GM23338 (cell line): ENCODE data around the gene MED17. TPM values are rescaled to one million over a fixed set of nuclear protein-coding genes. Genes with fewer than 3 reads are reported as not detected.
A peak's percentile ranks its signal among the peaks of the same experiment; 100 is the strongest.
"Not testable (repeated sequence)": the region's sequence is repeated elsewhere in the genome, so short reads cannot be mapped to it uniquely, and the experiment has no call there.

Experiments
- ATAC-seq: fragments of 200-7000 bp; cut with Tn5 transposase; 3 replicates; pipeline ENCODE4 v1.9.1; 2020
- DNase-seq: peaks from one replicate; pipeline ENCODE4 v3.0.0-alpha.2; 2015; ENCODE audit warnings: low spot score
- H2AFZ ChIP-seq: fragments of 200-600 bp; sonication (generic); 2 replicates; pipeline ENCODE4 v1.8.0; 2016; ENCODE audit warnings: antibody characterized with exemption, mild to moderate bottlenecking, moderate library complexity
- H3F3A ChIP-seq: fragments of 200-600 bp; sonication (generic); replicated peaks from 2 replicates; pipeline ENCODE4 v1.8.0; 2017; ENCODE audit warnings: antibody characterized with exemption, mixed run types, low read depth
- H3K27ac ChIP-seq: fragments of 200-600 bp; sonication (generic); 2 replicates; pipeline ENCODE4 v1.6.1; 2016; ENCODE audit warnings: low read depth
- H3K27me3 ChIP-seq: fragments of 200-600 bp; sonication (generic); 2 replicates; pipeline ENCODE4 v1.8.0; 2016; ENCODE audit warnings: mild to moderate bottlenecking, mixed run types, moderate library complexity; ENCODE audit not compliant: insufficient read depth
- H3K36me3 ChIP-seq: fragments of 200-600 bp; sonication (generic); 2 replicates; pipeline ENCODE4 v1.8.0; 2016; ENCODE audit warnings: mild to moderate bottlenecking; ENCODE audit not compliant: insufficient read depth
- H3K4me1 ChIP-seq: fragments of 200-600 bp; sonication (generic); 2 replicates; pipeline ENCODE4 v1.8.0; 2016; ENCODE audit warnings: mild to moderate bottlenecking, moderate library complexity; ENCODE audit not compliant: insufficient read depth
- H3K4me2 ChIP-seq: fragments of 200-600 bp; sonication (generic); 2 replicates; pipeline ENCODE4 v1.7.1; 2017; ENCODE audit warnings: mixed run types
- H3K4me3 ChIP-seq: fragments of 200-600 bp; sonication (generic); 2 replicates; pipeline ENCODE4 v1.6.1; 2016; ENCODE audit warnings: mixed run types
- H3K79me2 ChIP-seq: fragments of 200-600 bp; sonication (generic); replicated peaks from 2 replicates; pipeline ENCODE4 v1.8.0; 2017; ENCODE audit warnings: mild to moderate bottlenecking; ENCODE audit not compliant: insufficient read depth
- H3K9me2 ChIP-seq: fragments of 200-600 bp; sonication (generic); 2 replicates; pipeline ENCODE4 v1.8.0; 2017; ENCODE audit not compliant: insufficient read depth
- H4K20me1 ChIP-seq: fragments of 200-600 bp; sonication (generic); replicated peaks from 2 replicates; pipeline ENCODE4 v1.8.0; 2017; ENCODE audit warnings: mild to moderate bottlenecking; ENCODE audit not compliant: insufficient read depth
- H3K27ac Mint-ChIP-seq: 2 replicates; pipeline ENCODE4 v1.8.0; 2020; ENCODE audit warnings: inconsistent platforms, mild to moderate bottlenecking, moderate library complexity, mixed read lengths
- H3K27me3 Mint-ChIP-seq: 3 replicates; pipeline ENCODE4 v1.8.0; 2022; ENCODE audit warnings: low read depth, mild to moderate bottlenecking, moderate library complexity, mixed read lengths, inconsistent platforms; ENCODE audit not compliant: insufficient read depth, poor library complexity
- H3K36me3 Mint-ChIP-seq: 3 replicates; pipeline ENCODE4 v1.8.0; 2021; ENCODE audit warnings: low read depth, mild to moderate bottlenecking, inconsistent platforms, moderate library complexity, mixed read lengths
- H3K4me1 Mint-ChIP-seq: 3 replicates; pipeline ENCODE4 v1.8.0; 2020; ENCODE audit warnings: mild to moderate bottlenecking, inconsistent platforms, mixed read lengths
- H3K4me3 Mint-ChIP-seq: 3 replicates; pipeline ENCODE4 v1.8.0; 2021; ENCODE audit warnings: moderate library complexity, mild to moderate bottlenecking, inconsistent platforms, mixed read lengths
- H3K9me3 Mint-ChIP-seq: 3 replicates; pipeline ENCODE4 v1.8.0; 2020; ENCODE audit warnings: moderate library complexity, mild to moderate bottlenecking, inconsistent platforms, mixed read lengths
- CREB1 ChIP-seq: fragments of 250-450 bp; sonication (Bioruptor Pico); IDR thresholded peaks from 2 replicates; pipeline ENCODE4 v1.5.0; 2020; ENCODE audit warnings: low read depth, mild to moderate bottlenecking, moderate library complexity
- EZH2phosphoT487 ChIP-seq: fragments of 200-600 bp; sonication (generic); IDR thresholded peaks from one replicate; pipeline ENCODE4 v1.8.1; 2018; ENCODE audit warnings: antibody characterized with exemption; ENCODE audit not compliant: unreplicated experiment
- JUNB ChIP-seq: IDR thresholded peaks from one replicate; pipeline ENCODE4 v1.6.1; 2016; ENCODE audit warnings: antibody characterized with exemption; ENCODE audit not compliant: unreplicated experiment
- STAT1 ChIP-seq: IDR thresholded peaks from one replicate; pipeline ENCODE4 v1.6.1; 2016; ENCODE audit warnings: antibody characterized with exemption; ENCODE audit not compliant: unreplicated experiment
- ZNF331 ChIP-seq: fragments of 250-450 bp; sonication (Bioruptor Pico); IDR thresholded peaks from 2 replicates; pipeline ENCODE4 v1.5.0; 2020; ENCODE audit warnings: low read depth, mild to moderate bottlenecking, moderate library complexity
- polyA plus RNA-seq: library from polyadenylated mRNA; unstranded; fragments of >200 nt; fragmentation: Nextera tagmentation; extraction: Ambion mirVana; gene quantifications from 2 replicates; pipeline ENCODE4 v1.2.1, GENCODE V29; 2016
- total RNA-seq: library from RNA; depleted of rRNA; stranded (reverse); fragments of >200 nt; shearing (Covaris generic); gene quantifications from 2 replicates; pipeline ENCODE4 v1.2.3, GENCODE V29; 2014
- TF ChIP-seq, protein P1 (sequence below): fragments of 250-450 bp; sonication (Bioruptor Pico); IDR thresholded peaks from 2 replicates; pipeline ENCODE4 v1.5.0; 2020; ENCODE audit warnings: mild to moderate bottlenecking, moderate library complexity

MED17 gene
- total and polyA plus RNA-seq, 2 experiments from 2014 or later: 19.1 to 31.2 TPM

DNA sequence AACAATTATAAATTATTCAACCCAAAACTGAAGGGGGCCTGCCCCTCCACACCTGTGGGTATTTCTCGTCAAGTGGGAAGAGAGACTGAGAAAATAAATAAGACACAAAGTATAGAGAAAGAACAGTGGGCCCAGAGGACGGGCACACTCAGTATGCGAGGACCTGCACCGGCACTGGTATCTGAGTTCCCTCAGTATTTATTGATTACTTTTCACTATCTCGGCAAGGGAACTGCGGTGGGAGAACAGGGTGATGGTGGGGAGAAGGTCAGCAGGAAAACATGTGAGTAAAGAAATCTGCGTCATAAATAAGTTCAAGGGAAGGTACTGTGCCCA is 39.4 kb upstream of the MED17 start (continued):
- TF ChIP-seq, protein P1, sequence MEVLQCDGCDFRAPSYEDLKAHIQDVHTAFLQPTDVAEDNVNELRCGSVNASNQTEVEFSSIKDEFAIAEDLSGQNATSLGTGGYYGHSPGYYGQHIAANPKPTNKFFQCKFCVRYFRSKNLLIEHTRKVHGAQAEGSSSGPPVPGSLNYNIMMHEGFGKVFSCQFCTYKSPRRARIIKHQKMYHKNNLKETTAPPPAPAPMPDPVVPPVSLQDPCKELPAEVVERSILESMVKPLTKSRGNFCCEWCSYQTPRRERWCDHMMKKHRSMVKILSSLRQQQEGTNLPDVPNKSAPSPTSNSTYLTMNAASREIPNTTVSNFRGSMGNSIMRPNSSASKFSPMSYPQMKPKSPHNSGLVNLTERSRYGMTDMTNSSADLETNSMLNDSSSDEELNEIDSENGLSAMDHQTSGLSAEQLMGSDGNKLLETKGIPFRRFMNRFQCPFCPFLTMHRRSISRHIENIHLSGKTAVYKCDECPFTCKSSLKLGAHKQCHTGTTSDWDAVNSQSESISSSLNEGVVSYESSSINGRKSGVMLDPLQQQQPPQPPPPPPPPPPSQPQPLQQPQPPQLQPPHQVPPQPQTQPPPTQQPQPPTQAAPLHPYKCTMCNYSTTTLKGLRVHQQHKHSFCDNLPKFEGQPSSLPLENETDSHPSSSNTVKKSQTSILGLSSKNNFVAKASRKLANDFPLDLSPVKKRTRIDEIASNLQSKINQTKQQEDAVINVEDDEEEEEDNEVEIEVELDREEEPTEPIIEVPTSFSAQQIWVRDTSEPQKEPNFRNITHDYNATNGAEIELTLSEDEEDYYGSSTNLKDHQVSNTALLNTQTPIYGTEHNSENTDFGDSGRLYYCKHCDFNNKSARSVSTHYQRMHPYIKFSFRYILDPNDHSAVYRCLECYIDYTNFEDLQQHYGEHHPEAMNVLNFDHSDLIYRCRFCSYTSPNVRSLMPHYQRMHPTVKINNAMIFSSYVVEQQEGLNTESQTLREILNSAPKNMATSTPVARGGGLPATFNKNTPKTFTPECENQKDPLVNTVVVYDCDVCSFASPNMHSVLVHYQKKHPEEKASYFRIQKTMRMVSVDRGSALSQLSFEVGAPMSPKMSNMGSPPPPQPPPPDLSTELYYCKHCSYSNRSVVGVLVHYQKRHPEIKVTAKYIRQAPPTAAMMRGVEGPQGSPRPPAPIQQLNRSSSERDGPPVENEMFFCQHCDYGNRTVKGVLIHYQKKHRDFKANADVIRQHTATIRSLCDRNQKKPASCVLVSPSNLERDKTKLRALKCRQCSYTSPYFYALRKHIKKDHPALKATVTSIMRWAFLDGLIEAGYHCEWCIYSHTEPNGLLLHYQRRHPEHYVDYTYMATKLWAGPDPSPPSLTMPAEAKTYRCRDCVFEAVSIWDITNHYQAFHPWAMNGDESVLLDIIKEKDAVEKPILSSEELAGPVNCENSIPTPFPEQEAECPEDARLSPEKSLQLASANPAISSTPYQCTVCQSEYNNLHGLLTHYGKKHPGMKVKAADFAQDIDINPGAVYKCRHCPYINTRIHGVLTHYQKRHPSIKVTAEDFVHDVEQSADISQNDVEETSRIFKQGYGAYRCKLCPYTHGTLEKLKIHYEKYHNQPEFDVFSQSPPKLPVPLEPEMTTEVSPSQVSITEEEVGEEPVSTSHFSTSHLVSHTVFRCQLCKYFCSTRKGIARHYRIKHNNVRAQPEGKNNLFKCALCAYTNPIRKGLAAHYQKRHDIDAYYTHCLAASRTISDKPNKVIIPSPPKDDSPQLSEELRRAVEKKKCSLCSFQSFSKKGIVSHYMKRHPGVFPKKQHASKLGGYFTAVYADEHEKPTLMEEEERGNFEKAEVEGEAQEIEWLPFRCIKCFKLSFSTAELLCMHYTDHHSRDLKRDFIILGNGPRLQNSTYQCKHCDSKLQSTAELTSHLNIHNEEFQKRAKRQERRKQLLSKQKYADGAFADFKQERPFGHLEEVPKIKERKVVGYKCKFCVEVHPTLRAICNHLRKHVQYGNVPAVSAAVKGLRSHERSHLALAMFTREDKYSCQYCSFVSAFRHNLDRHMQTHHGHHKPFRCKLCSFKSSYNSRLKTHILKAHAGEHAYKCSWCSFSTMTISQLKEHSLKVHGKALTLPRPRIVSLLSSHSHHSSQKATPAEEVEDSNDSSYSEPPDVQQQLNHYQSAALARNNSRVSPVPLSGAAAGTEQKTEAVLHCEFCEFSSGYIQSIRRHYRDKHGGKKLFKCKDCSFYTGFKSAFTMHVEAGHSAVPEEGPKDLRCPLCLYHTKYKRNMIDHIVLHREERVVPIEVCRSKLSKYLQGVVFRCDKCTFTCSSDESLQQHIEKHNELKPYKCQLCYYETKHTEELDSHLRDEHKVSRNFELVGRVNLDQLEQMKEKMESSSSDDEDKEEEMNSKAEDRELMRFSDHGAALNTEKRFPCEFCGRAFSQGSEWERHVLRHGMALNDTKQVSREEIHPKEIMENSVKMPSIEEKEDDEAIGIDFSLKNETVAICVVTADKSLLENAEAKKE (CRISPR knock-in tag): no peak
- TF ChIP-seq CREB1: no peak

DNA sequence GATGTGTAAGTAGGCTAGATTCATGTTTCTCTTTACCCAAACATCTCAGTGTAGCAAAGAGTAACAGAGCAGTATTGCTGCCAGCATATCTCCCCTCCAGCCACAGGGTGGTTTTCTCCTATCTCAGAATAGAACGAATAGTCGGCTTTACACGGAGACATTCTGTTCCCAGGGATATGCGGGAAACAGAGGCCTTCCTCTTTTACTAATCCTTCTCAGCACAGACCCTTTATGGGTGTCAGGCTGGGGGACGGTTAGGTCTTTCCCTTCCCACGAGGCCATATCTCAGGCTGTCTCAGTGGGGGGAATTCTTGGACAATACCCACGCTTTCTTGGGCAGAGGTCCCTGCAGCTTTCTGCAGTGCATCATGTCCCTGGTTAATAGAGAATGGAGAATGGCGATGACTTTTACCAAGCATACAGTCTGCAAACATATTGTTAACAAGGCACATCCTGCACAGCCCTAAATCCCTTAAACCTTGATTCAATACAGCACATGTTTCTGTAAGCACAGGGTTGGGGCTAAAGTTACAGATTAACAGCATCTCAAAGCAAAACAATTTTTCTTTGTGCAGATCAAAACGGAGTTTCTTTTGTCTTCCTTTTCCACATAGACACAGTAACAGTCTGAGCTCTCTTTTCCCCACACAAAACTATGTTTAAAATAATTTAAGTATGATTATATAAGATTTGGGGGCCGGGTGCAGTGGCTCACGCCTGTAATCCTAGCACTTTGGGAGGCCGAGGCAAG is 38.9 kb upstream of the MED17 start:
- H2AFZ ChIP-seq, H3K36me3 ChIP-seq, H3K4me2 ChIP-seq, H3K27me3 ChIP-seq, H3K9me3 Mint-ChIP-seq, H3F3A ChIP-seq, H3K4me1 ChIP-seq, H3K4me3 ChIP-seq, ATAC-seq, H3K4me3 Mint-ChIP-seq, H3K9me2 ChIP-seq, H4K20me1 ChIP-seq: not testable (repeated sequence)
- Histone ChIP-seq H3K79me2 (peaks cover 43% of the 10 kb centered on the region), H3K27ac (peak overlapping the region; percentile 34; the same call in 1 of the 2 replicates)
- peaks cover 13% of the 10 kb centered on the region for H3K36me3 Mint-ChIP-seq
- H3K27ac Mint-ChIP-seq: peak overlapping the region; percentile 23; the same call in 1 of the 2 replicates
- H3K4me1 Mint-ChIP-seq: peaks cover 10% of the 10 kb centered on the region
- peak; percentile 37 for DNase-seq
- H3K27me3 Mint-ChIP-seq: peaks cover 10% of the 10 kb centered on the region

- ATAC-seq: no peak
- H3K36me3 Mint-ChIP-seq: peaks cover 3% of the 10 kb centered on the region
- TF ChIP-seq EZH2phosphoT487 (no peak), ZNF331 (CRISPR knock-in tag) (no peak), STAT1 (no peak), JUNB (no peak)
Measured at GRCh38 chr11:93746101-93746500, 38.0 kb upstream of the MED17 start.

More at GRCh38 chr11:93746101-93746500, 38.0 kb upstream of the MED17 start:
- H3K9me2 ChIP-seq: no peaks in the 10 kb centered on the region
- H3K4me2 ChIP-seq: no peak overlapping the region
- no peaks in the 10 kb centered on the region for H3F3A ChIP-seq
- no peak overlapping the region for H3K27ac ChIP-seq
- DNase-seq: no peak
- no peaks in the 10 kb centered on the region for H3K36me3 ChIP-seq
- Mint-ChIP-seq H3K27me3 (peaks cover 4% of the 10 kb centered on the region), H3K9me3 (no peaks in the 10 kb centered on the region; the same call in 2 of the 3 replicates), H3K4me1 (peaks cover 17% of the 10 kb centered on the region), H3K4me3 (no peak overlapping the region), H3K27ac (no peak overlapping the region)
- peaks cover 34% of the 10 kb centered on the region for H3K79me2 ChIP-seq
- no peaks in the 10 kb centered on the region for H4K20me1 ChIP-seq
- H3K4me1 ChIP-seq: no peaks in the 10 kb centered on the region; the same call in 1 of the 2 replicates
- no peak overlapping the region for H3K4me3 ChIP-seq
- H2AFZ ChIP-seq: no peak overlapping the region
- no peaks in the 10 kb centered on the region for H3K27me3 ChIP-seq
